ENCODE measurements around the gene PSTK.

DNA sequence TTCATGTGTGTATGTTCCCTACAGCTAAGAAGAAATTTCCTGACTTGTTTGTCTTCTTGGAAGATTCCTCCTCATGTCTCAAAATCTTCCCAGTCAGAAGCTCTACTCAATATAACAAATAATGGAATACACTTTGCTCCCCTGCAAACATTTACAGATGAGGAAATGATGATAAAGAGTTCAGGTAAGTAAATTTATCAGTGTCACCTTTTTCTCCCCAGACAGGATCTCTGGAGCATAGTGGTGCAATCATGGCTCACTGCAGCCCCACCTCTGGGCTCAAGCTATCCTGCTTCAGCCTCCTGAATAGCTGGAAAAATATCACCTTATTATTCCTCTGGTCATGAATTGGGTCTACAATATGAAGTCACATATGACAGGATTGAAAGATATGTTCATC, 54.1 kb downstream of the PSTK start:
- TF ChIP-seq, protein P1, sequence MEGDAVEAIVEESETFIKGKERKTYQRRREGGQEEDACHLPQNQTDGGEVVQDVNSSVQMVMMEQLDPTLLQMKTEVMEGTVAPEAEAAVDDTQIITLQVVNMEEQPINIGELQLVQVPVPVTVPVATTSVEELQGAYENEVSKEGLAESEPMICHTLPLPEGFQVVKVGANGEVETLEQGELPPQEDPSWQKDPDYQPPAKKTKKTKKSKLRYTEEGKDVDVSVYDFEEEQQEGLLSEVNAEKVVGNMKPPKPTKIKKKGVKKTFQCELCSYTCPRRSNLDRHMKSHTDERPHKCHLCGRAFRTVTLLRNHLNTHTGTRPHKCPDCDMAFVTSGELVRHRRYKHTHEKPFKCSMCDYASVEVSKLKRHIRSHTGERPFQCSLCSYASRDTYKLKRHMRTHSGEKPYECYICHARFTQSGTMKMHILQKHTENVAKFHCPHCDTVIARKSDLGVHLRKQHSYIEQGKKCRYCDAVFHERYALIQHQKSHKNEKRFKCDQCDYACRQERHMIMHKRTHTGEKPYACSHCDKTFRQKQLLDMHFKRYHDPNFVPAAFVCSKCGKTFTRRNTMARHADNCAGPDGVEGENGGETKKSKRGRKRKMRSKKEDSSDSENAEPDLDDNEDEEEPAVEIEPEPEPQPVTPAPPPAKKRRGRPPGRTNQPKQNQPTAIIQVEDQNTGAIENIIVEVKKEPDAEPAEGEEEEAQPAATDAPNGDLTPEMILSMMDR (conservative IDR thresholded peaks at IDR 0.05; ENCODE audit: low read length), result no peak
- TF ChIP-seq EZH2phosphoT487 (IDR thresholded peaks at IDR 0.05; ENCODE audit: borderline replicate concordance), result no peak
